Gastroesophageal sphincter (tissue), 4 donors: Measurements from ENCODE around the gene XPNPEP1. TPM values are rescaled to one million over a fixed set of nuclear protein-coding genes. Genes with fewer than 3 reads are reported as not detected.
A peak's percentile ranks its signal among the peaks of the same experiment; 100 is the strongest.

ENCODE experiments used
- ATAC-seq: fragments of 150-250 bp; one replicate; pipeline ENCODE4 v1.9.1; 2016; ENCODE audit warnings: mild to moderate bottlenecking, moderate library complexity
- H3K27ac ChIP-seq, 4 donors: fragments of 200-600 bp; sonication (generic) in 3 of 4; 1 replicate in 3 of 4; 2 replicates in 1 of 4; pipeline ENCODE4 v1.5.1; 2016 to 2019
- H3K27me3 ChIP-seq: fragments of 200-600 bp; sonication (generic); one replicate; pipeline ENCODE4 v1.5.1; 2019
- H3K36me3 ChIP-seq, 2 donors: fragments of 200-600 bp; sonication (generic); one replicate each; pipeline ENCODE4 v1.5.1; 2019; ENCODE audit warnings: control low read depth in 1 of 2
- H3K4me1 ChIP-seq, 3 donors: fragments of 200-600 bp; sonication (generic); 1 replicate in 2 of 3; 2 replicates in 1 of 3; pipeline ENCODE4 v1.5.1; 2016 to 2019; ENCODE audit warnings: control low read depth in 2 of 3
- H3K4me3 ChIP-seq, 2 donors: fragments of 200-600 bp; sonication (generic); one replicate each; pipeline ENCODE4 v1.5.1; 2019; ENCODE audit warnings: mild to moderate bottlenecking in 1 of 2, moderate library complexity in 1 of 2
- H3K9me3 ChIP-seq, 3 donors: fragments of 200-600 bp; sonication (generic); one replicate each; pipeline ENCODE4 v1.5.1; 2017 to 2019; ENCODE audit warnings: control low read depth in 2 of 3
- CTCF ChIP-seq, 4 experiments: fragments of 200-600 bp in 2 of 4; fragments of 450-650 bp in 2 of 4; sonication (generic) in 1 of 4; IDR thresholded peaks; one replicate each; pipeline ENCODE4 v1.5.1; 2017 to 2019; ENCODE audit warnings: antibody characterized with exemption in 4 of 4, mild to moderate bottlenecking in 2 of 4, moderate library complexity in 2 of 4
- EP300 ChIP-seq: sonication (generic); formaldehyde crosslinking; IDR thresholded peaks from one replicate; pipeline ENCODE4 v1.6.1; 2017; ENCODE audit warnings: antibody characterized with exemption, mild to moderate bottlenecking
- POLR2A ChIP-seq, 2 donors: fragments of 450-650 bp; IDR thresholded peaks; one replicate each; pipeline ENCODE4 v1.6.1; 2017; ENCODE audit warnings: antibody characterized with exemption in 2 of 2, mild to moderate bottlenecking in 2 of 2, moderate library complexity in 1 of 2
- POLR2AphosphoS5 ChIP-seq: sonication (generic); formaldehyde crosslinking; IDR thresholded peaks from one replicate; pipeline ENCODE4 v1.6.1; 2017; ENCODE audit warnings: antibody characterized with exemption
- WGBS, 2 donors: methylation state at CpG; one replicate each; pipeline ENCODE4 v1.1.5; 2018; ENCODE audit warnings: low coverage in 1 of 2; 5-methylcytosine and 5-hydroxymethylcytosine counted together
- total RNA-seq, 4 donors: library from RNA; depleted of rRNA; stranded (reverse); fragments of >200 nt; gene quantifications; one replicate each; pipeline ENCODE4 v1.1.0, GENCODE V29; 2016

XPNPEP1 gene
- total RNA-seq, 4 donors from 2014 or later, result 35.5 to 58.0 (median 52.1) TPM

GRCh38 chr10:109875151-109875568 is 48.2 kb downstream of the XPNPEP1 start:
- TF ChIP-seq CTCF (IDR thresholded peaks at IDR 0.05) (peak in 1 of 4 experiments; percentile 6), POLR2AphosphoS5 (peak; percentile 18), POLR2A (IDR thresholded peaks at IDR 0.05) (no peak)
- peak; percentile 82 for ATAC-seq
- no peaks in the 10 kb centered on the region for H3K27me3 ChIP-seq
- no peak overlapping the region for H3K4me3 ChIP-seq
- WGBS, 2 donors, result 26 to 83% methylated on average over 1 to 6 of the region's 7 CpGs
- H3K27ac ChIP-seq, result peak overlapping the region; percentile 71 to 80 (median 76)
- H3K4me1 ChIP-seq, result peaks cover 10 to 34% (median 12%) of the 10 kb centered on the region in 3 donors
- no peaks in the 10 kb centered on the region for H3K9me3 ChIP-seq
- peaks cover 0 to 77% of the 10 kb centered on the region in 2 donors for H3K36me3 ChIP-seq

DNA sequence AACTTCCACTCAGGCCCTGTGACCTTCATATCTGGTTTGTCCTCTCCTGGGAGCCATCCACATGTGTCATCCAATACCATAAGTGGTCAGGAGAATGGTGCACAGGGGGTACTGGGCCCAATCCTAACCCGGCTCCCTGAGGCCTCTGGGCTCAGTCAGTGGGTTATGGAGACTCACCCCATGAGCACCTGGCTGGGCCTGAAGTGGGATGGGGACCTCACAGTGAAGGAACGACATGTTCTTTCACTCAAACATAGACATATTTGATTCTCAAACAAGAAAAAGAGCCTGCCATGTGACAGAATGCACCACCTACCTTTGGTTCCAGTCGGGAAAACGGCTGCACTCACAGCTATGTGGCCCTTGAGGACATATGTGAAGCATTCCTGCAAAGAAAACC is 51.8 kb downstream of the XPNPEP1 start:
- Histone ChIP-seq H3K9me3 (no peaks in the 10 kb centered on the region), H3K4me1 (peaks cover 6 to 33% (median 7%) of the 10 kb centered on the region in 3 donors), H3K27ac (no peak overlapping the region), H3K36me3 (peaks cover 0 to 79% of the 10 kb centered on the region in 2 donors), H3K4me3 (no peak overlapping the region), H3K27me3 (no peaks in the 10 kb centered on the region)
- ATAC-seq, result no peak
- 92 to 100% methylated on average over 2 to 3 of the region's 4 CpGs for WGBS, 2 donors
- TF ChIP-seq EP300, result no peak
- TF ChIP-seq POLR2A (IDR thresholded peaks at IDR 0.05), result no peak
- no peak for TF ChIP-seq POLR2AphosphoS5
- no peak for TF ChIP-seq CTCF (IDR thresholded peaks at IDR 0.05)

GRCh38 chr10:109866995-109867635 is 56.2 kb downstream of the XPNPEP1 start:
- peaks cover 0 to 98% of the 10 kb centered on the region in 2 donors for H3K36me3 ChIP-seq
- ATAC-seq, result no peak

GRCh38 chr10:109866168-109866994 is 56.9 kb downstream of the XPNPEP1 start:
- H3K27me3 ChIP-seq, result no peaks in the 10 kb centered on the region
- peaks cover 0 to 12% (median 0%) of the 10 kb centered on the region in 3 donors for H3K4me1 ChIP-seq
- no peak for TF ChIP-seq POLR2AphosphoS5
- TF ChIP-seq CTCF (IDR thresholded peaks at IDR 0.05), result peak in 1 of 4 experiments; percentile 29
- H3K27ac ChIP-seq, result no peak overlapping the region
- no peak overlapping the region for H3K4me3 ChIP-seq
- peaks cover 0 to 12% (median 0%) of the 10 kb centered on the region in 3 donors for H3K9me3 ChIP-seq
- WGBS, 2 donors, result 54 to 67% methylated on average over 7 of the region's 8 CpGs
- H3K36me3 ChIP-seq, result peaks cover 0 to 90% of the 10 kb centered on the region in 2 donors
- ATAC-seq, result peak; percentile 53

More at GRCh38 chr10:109866995-109867635, 56.2 kb downstream of the XPNPEP1 start:
- Histone ChIP-seq H3K9me3 (peaks cover 0 to 12% (median 0%) of the 10 kb centered on the region in 3 donors), H3K4me1 (peaks cover 0 to 12% (median 0%) of the 10 kb centered on the region in 3 donors), H3K4me3 (no peak overlapping the region), H3K27ac (no peak overlapping the region), H3K27me3 (no peaks in the 10 kb centered on the region)
- TF ChIP-seq POLR2A (IDR thresholded peaks at IDR 0.05), result no peak
- no peak for TF ChIP-seq POLR2AphosphoS5
- no peak for TF ChIP-seq EP300
- TF ChIP-seq CTCF (IDR thresholded peaks at IDR 0.05), result no peak
- WGBS, 2 donors, result 100% methylated on average over 2 of the region's 4 CpGs; no CpG with 5 or more reads in 1 of the 2 donors
